ENCODE measurements around the gene PRKN.

- TF ChIP-seq, protein P1, sequence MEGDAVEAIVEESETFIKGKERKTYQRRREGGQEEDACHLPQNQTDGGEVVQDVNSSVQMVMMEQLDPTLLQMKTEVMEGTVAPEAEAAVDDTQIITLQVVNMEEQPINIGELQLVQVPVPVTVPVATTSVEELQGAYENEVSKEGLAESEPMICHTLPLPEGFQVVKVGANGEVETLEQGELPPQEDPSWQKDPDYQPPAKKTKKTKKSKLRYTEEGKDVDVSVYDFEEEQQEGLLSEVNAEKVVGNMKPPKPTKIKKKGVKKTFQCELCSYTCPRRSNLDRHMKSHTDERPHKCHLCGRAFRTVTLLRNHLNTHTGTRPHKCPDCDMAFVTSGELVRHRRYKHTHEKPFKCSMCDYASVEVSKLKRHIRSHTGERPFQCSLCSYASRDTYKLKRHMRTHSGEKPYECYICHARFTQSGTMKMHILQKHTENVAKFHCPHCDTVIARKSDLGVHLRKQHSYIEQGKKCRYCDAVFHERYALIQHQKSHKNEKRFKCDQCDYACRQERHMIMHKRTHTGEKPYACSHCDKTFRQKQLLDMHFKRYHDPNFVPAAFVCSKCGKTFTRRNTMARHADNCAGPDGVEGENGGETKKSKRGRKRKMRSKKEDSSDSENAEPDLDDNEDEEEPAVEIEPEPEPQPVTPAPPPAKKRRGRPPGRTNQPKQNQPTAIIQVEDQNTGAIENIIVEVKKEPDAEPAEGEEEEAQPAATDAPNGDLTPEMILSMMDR (IDR thresholded peaks at IDR 0.05) = no peak
- no peak for TF ChIP-seq POLR2A (IDR thresholded peaks at IDR 0.05)
- no peak for TF ChIP-seq EP300 (IDR thresholded peaks at IDR 0.05; ENCODE audit: low read depth)
- TF ChIP-seq POLR2AphosphoS5 (IDR thresholded peaks at IDR 0.05) = no peak
These were observed 259.2 kb downstream of the PRKN start for GRCh38 chr6:162468326-162468725.
